GM21515 (cell line): ENCODE results near the gene TCF12.
"Not testable (repeated sequence)": the region's sequence is repeated elsewhere in the genome, so short reads cannot be mapped to it uniquely, and the experiment has no call there.

ENCODE experiments used
- ATAC-seq: cut with Tn5 transposase; IDR thresholded peaks from one replicate; pipeline ENCODE4 v1.9.1; 2021; ENCODE audit not compliant: unreplicated experiment

TCF12 gene

GRCh38 chr15:56973463-56973862 lies 55.0 kb downstream of the TCF12 start:
- ATAC-seq = no peak

GRCh38 chr15:56977232-56977631 lies 58.8 kb downstream of the TCF12 start:
- no peak for ATAC-seq

GRCh38 chr15:56978898-56979662 lies 60.6 kb downstream of the TCF12 start:
- no peak for ATAC-seq

GRCh38 chr15:56980473-56980872 lies 62.0 kb downstream of the TCF12 start:
- no peak for ATAC-seq

GRCh38 chr15:56981160-56981559 lies 62.7 kb downstream of the TCF12 start:
- no peak for ATAC-seq

GRCh38 chr15:56982987-56983386 lies 64.5 kb downstream of the TCF12 start:
- ATAC-seq = no peak

- ATAC-seq = no peak
These were observed 66.4 kb downstream of the TCF12 start for GRCh38 chr15:56984681-56985481.

GRCh38 chr15:56985856-56986255 lies 67.4 kb downstream of the TCF12 start:
- no peak for ATAC-seq

- ATAC-seq = no peak
These were observed 68.8 kb downstream of the TCF12 start for GRCh38 chr15:56987286-56987685.

- ATAC-seq = no peak
These were observed 69.8 kb downstream of the TCF12 start for GRCh38 chr15:56988219-56988618.

GRCh38 chr15:56989411-56989924 lies 71.0 kb downstream of the TCF12 start:
- no peak for ATAC-seq

- ATAC-seq = no peak
These were observed 72.6 kb downstream of the TCF12 start for GRCh38 chr15:56991017-56991416.

- no peak for ATAC-seq
These were observed 74.3 kb downstream of the TCF12 start for GRCh38 chr15:56992725-56993124.

GRCh38 chr15:56994280-56994679 lies 75.8 kb downstream of the TCF12 start:
- ATAC-seq = no peak

GRCh38 chr15:56996093-56996492 lies 77.6 kb downstream of the TCF12 start:
- no peak for ATAC-seq

GRCh38 chr15:56996746-56997470 lies 78.5 kb downstream of the TCF12 start:
- no peak for ATAC-seq

GRCh38 chr15:57003418-57003817 lies 85.0 kb downstream of the TCF12 start:
- ATAC-seq = no peak

- ATAC-seq = no peak
These were observed 86.8 kb downstream of the TCF12 start for GRCh38 chr15:57005244-57005643.

- ATAC-seq = not testable (repeated sequence)
These were observed 89.4 kb downstream of the TCF12 start for GRCh38 chr15:57007797-57008196.

GRCh38 chr15:57010724-57011123 lies 92.3 kb downstream of the TCF12 start:
- no peak for ATAC-seq

GRCh38 chr15:57012556-57012955 lies 94.1 kb downstream of the TCF12 start:
- no peak for ATAC-seq
